UCSD-AML1 (cell line): ENCODE data around the gene CCL17.
A peak's percentile ranks its signal among the peaks of the same experiment; 100 is the strongest.
"Not testable (repeated sequence)": the region's sequence is repeated elsewhere in the genome, so short reads cannot be mapped to it uniquely, and the experiment has no call there.

Experiments used
- DNase-seq: peaks from one replicate; lab custom pipeline; 2025; ENCODE audit not compliant: unreplicated experiment; lab: John Stamatoyannopoulos, UW

CCL17 gene

DNA sequence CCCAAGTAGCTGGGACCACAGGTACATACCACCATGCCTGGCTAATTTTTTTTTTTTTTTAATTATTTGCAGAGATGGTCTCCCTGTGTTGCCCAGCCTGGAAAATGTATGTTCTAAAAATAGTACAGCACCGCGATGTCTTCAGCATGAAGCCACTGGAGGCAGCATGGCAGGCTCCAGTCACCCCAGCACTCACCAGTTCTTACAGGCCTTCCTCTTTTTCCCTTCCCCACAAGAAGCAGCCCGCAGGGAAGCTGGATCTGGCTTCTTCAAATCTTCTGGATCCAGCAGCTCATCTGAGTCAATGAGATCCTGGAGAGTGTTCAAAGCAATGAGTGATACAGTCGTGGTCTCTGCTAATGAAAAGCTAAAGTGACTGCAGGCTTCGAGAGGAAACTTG is 26.4 kb downstream of the CCL17 start:
- no peak for DNase-seq

GRCh38 chr16:57432505-57432904 is 27.9 kb downstream of the CCL17 start:
- DNase-seq, result no peak

DNA sequence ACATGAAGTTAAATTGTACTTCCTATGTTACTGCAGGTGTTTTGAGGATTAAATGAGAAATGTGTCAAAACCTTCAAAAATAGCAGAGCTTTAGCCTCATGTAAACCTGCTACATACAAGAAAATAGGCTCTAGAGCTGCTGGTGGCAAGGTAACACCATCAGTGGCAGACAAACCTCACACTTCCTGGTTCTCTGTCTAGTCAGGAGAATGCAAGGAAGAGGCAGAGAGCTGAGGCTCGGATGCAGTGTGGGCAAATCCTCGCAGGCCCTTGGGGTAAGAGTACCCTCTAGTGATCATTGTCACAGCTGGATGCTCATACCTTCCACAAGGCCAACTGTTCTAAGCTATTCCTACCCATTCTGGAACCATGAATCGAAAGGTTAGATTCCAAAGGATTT is 28.4 kb downstream of the CCL17 start:
- no peak for DNase-seq

- DNase-seq, result no peak
These were observed 29.4 kb downstream of the CCL17 start for GRCh38 chr16:57434003-57434402.

DNA sequence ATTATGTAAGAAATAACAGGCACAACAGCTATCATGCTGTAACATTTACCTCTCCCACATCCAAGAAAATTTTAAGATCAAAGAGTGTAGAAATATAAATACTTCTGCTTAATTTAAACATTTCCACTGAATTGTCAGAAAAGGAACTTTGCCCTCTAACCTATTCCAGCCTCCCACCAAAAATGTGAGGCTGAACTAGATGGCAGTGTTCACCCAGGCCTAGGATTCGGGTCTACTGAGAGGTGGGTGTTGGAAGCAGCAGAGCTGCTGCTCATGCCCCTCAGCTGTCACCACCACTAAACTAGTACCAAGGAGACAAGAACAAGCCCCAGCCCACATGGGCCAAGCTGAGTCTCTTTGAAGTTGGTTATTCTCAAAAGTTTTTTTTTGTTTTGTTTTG is 31.3 kb downstream of the CCL17 start:
- DNase-seq, result no peak

- not testable (repeated sequence) for DNase-seq
These were observed 35.4 kb downstream of the CCL17 start for GRCh38 chr16:57439947-57440346.

GRCh38 chr16:57440551-57440950 is 36.0 kb downstream of the CCL17 start:
- DNase-seq, result not testable (repeated sequence)

GRCh38 chr16:57444711-57445110 is 40.1 kb downstream of the CCL17 start:
- DNase-seq, result no peak

DNA sequence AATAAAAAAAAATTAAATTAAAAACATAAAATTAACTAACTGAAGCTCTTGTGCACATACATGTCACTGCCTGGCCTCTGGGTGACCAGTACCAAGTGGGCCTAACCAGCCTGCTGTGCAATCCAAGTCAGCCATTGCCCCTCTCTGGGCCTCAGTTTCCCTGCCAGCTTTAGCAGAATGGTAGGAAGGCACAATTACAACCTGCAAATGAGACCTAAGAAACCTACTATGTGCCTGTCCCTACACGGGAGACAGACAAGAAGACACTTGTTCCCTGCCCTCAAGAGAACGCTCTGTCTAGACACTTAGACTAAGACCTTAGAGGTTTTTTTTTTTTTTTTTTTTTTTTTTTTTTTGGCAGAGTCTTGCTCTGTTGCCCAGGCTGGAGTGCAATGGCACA is 40.9 kb downstream of the CCL17 start:
- DNase-seq, result no peak

- DNase-seq, result peak; percentile 37
These were observed 42.1 kb downstream of the CCL17 start for GRCh38 chr16:57446531-57447185.

DNA sequence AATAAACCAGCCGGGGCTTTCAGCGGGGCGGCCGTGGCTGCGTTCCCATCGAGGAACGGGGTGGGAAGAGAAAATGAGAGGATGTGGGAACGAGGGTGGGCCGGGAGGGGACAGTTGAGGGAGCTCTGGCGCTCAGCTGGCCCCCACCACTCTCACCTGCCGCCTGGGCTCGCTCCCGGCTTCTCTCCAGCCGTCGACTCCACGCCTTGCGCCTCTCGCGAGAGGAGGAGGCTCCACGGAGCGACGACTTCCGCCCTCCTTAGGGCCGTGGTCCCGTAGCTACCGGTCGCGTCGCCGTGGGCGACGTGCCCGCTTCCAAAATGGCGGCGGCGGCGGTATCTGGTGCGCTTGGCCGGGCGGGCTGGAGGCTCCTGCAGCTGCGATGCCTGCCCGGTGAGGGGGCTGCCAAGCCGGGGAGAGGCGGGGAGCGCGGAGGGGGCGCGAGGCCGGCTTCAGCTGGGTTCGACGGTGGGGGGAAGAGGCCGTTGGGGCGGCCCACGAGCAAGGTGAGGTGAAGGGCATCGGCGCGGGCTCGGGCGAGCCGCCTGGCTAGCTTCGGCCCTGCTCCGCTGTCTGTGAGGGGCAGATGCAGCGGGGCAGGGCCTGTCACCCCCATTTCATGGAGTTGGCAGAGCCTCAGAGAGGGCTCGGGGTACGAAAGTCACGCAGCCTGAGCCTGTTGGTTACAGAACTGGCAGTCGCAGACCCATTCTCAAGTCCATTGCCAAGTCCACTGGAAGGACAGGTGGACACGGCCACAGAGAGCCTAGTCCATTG is 42.8 kb downstream of the CCL17 start, which contains the start of the genes CIAPIN1 and COQ9:
Gene CIAPIN1, minus strand, starts transcription at position 200 of the 777 bp plus-strand sequence. CDS start 6,457 bp downstream, outside the sequence.
Gene COQ9, plus strand, starts transcription at position 294 of the 777 bp plus-strand sequence. Its CDS starts 27 bp downstream, at position 321.
- DNase-seq, result peak; percentile 91

DNA sequence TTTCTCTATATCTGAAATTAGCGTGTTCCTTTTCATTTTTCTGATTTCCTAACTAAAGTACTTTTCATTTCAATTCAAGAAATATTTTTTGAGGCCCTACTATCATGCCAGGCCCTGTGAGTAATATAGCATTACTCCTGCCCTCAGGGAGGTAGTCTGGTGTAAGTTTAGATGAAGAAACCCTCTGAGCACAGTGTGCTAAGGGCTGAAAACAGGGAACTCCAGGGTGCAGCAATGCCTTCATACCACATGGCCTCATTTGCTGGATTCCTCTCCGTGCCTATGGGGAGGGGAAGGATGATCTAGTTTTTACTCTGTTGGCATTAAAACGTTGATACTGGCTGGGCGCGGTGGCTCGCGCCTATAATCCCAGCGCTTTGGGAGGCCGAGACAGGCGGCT is 47.5 kb downstream of the CCL17 start:
- no peak for DNase-seq

DNA sequence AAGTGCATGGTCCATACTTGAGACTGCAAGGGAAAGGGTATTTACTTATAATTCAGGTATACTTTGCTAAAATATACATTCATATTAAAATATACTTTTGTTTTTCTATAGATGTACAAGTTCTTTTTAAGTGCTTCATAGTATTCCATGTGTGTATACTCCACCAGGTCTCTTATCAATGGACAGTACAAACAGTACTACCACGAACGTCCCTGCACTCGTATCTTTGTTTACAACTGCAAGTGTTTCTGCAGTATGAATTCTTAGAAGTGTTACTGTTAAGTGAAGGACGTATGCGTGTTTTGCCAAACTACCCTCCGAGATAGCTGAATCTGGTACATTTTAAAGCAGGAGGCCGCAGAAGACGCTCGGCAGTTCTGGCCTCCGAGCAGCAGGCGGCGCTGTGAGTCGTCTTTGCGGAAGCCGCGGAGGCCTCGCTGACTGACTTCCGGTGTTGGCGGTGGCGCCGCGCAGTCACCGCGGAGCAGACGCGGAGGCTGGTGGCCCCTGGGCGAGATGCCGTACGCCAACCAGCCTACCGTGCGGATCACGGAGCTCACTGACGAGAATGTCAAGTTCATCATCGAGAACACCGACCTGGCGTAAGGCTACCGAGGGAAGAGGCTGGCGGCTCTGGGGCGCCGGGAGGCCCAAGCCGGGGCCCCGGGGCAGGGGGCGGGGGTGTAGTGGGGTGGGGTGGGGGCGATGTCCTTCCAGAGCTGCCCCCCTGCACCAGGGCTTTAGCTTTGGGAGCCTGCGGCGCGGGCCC is 57.8 kb downstream of the CCL17 start, which contains the start of gene POLR2C:
Gene POLR2C, plus strand, starts transcription at position 471 of the 769 bp plus-strand sequence. Its CDS starts 46 bp downstream, at position 517.
- DNase-seq, result peak; percentile 88

- DNase-seq, result no peak
These were observed 58.4 kb downstream of the CCL17 start for GRCh38 chr16:57462978-57463362.

GRCh38 chr16:57464523-57464922 is 60.0 kb downstream of the CCL17 start:
- DNase-seq, result no peak
